GM12878 (cell line): ENCODE measurements around the gene MCEE. TPM values are rescaled to one million over a fixed set of nuclear protein-coding genes. Genes with fewer than 3 reads are reported as not detected.
A peak's percentile ranks its signal among the peaks of the same experiment; 100 is the strongest.

Source experiments
- BHLHE40 ChIP-seq, 2 experiments: fragments of 450-650 bp in 1 of 2; IDR thresholded peaks; 2 replicates each; pipeline ENCODE4 v1.6.1; 2011 to 2017; ENCODE audit warnings: low read depth in 2 of 2, borderline replicate concordance in 1 of 2, improper control_type of control experiment in 1 of 2, low read length in 1 of 2, mild to moderate bottlenecking in 1 of 2
- CHD4 ChIP-seq: fragments of 200-600 bp; sonication (generic); IDR thresholded peaks from 2 replicates; pipeline ENCODE4 v1.6.1; 2016; ENCODE audit warnings: mild to moderate bottlenecking
- ESRRA ChIP-seq: IDR thresholded peaks from 2 replicates; pipeline ENCODE4 v1.6.1; 2012; ENCODE audit warnings: mild to moderate bottlenecking, low read length, improper control_type of control experiment
- MTA2 ChIP-seq: fragments of 450-650 bp; IDR thresholded peaks from 2 replicates; pipeline ENCODE4 v1.6.1; 2016; ENCODE audit warnings: low read depth, mild to moderate bottlenecking, moderate library complexity
- NFYB ChIP-seq: IDR thresholded peaks from 2 replicates; pipeline ENCODE4 v1.6.1; 2011; ENCODE audit warnings: low read depth, mild to moderate bottlenecking, low read length, improper control_type of control experiment, moderate library complexity; ENCODE audit not compliant: insufficient read depth
- NR2F1 ChIP-seq: fragments of 450-650 bp; conservative IDR thresholded peaks from 2 replicates; pipeline ENCODE4 v1.6.1; 2017; ENCODE audit warnings: mild to moderate bottlenecking
- PAX5 ChIP-seq: IDR thresholded peaks from 2 replicates; pipeline ENCODE4 v1.6.1; 2011; ENCODE audit warnings: low read depth, low read length, borderline replicate concordance
- PAX8 ChIP-seq: fragments of 450-650 bp; IDR thresholded peaks from 2 replicates; pipeline ENCODE4 v1.6.1; 2017; ENCODE audit warnings: mild to moderate bottlenecking, moderate library complexity
- RELA ChIP-seq: fragments of 450-650 bp; IDR thresholded peaks from 2 replicates; pipeline ENCODE4 v1.8.0; 2014; ENCODE audit warnings: borderline replicate concordance; ENCODE audit not compliant: partially characterized antibody
- RUNX3 ChIP-seq: IDR thresholded peaks from 2 replicates; pipeline ENCODE4 v1.6.1; 2012; ENCODE audit warnings: low read length, inconsistent platforms
- SMAD5 ChIP-seq: IDR thresholded peaks from 2 replicates; pipeline ENCODE4 v1.6.1; 2016; ENCODE audit warnings: antibody characterized with exemption, low read depth
- SP1 ChIP-seq: IDR thresholded peaks from one replicate; pipeline ENCODE4 v1.6.1; 2011; ENCODE audit warnings: low read depth, low read length
- SPI1 ChIP-seq: IDR thresholded peaks from 2 replicates; pipeline ENCODE4 v1.6.1; 2011; ENCODE audit warnings: low read depth, mild to moderate bottlenecking, low read length, moderate library complexity, borderline replicate concordance; ENCODE audit not compliant: insufficient read depth
- SREBF1 ChIP-seq: IDR thresholded peaks from 2 replicates; pipeline ENCODE4 v1.6.1; 2012; ENCODE audit warnings: mild to moderate bottlenecking, low read length
- SRF ChIP-seq, 2 experiments: IDR thresholded peaks; 2 replicates each; pipeline ENCODE4 v1.6.1; 2011; ENCODE audit warnings: low read depth in 2 of 2, low read length in 2 of 2, mild to moderate bottlenecking in 1 of 2, moderate library complexity in 1 of 2
- WRNIP1 ChIP-seq: IDR thresholded peaks from 2 replicates; pipeline ENCODE4 v1.6.1; 2011; ENCODE audit warnings: low read depth, low read length, improper control_type of control experiment, borderline replicate concordance
- YBX1 ChIP-seq: fragments of 450-650 bp; IDR thresholded peaks from 2 replicates; pipeline ENCODE4 v1.6.1; 2016; ENCODE audit warnings: antibody characterized with exemption
- ZNF207 ChIP-seq: fragments of 450-650 bp; IDR thresholded peaks from 2 replicates; pipeline ENCODE4 v1.6.1; 2014; ENCODE audit warnings: antibody characterized with exemption, mild to moderate bottlenecking, borderline replicate concordance
- polyA plus RNA-seq, 11 experiments: library from polyadenylated mRNA; depleted of rRNA in 4 of 11; unstranded in 6 of 11; stranded (reverse) in 5 of 11; fragments of >200 nt; fragmentation: Nextera tagmentation in 4 of 11; fragmentation: Illumina TruSeq in 1 of 11; extraction: Ambion mirVana in 4 of 11; extraction: Trizol in 1 of 11; gene quantifications; 1 replicate in 1 of 11; 2 replicates in 10 of 11; pipeline versions ENCODE4 v1.2.1 to v1.2.3, GENCODE V29; 2011 to 2016; ENCODE audit warnings: inconsistent platforms in 2 of 11, missing spikeins in 2 of 11, low read depth in 1 of 11
- total RNA-seq, 4 experiments: library from RNA; depleted of rRNA in 3 of 4; stranded (reverse); fragments of >200 nt in 3 of 4; fragmentation: Illumina TruSeq in 1 of 4; extraction: Trizol in 1 of 4; gene quantifications; 2 replicates each; pipeline versions ENCODE4 v1.2.1 to v1.2.3, GENCODE V29; 2013 to 2021
- TF ChIP-seq, protein P1 (sequence below): IDR thresholded peaks from 2 replicates; pipeline ENCODE4 v1.6.1; 2012; ENCODE audit warnings: low read depth, low read length, improper control_type of control experiment
- TF ChIP-seq, protein P2 (sequence below): IDR thresholded peaks from 2 replicates; pipeline ENCODE4 v1.6.1; 2011; ENCODE audit warnings: borderline replicate concordance, low read depth, mild to moderate bottlenecking, moderate library complexity, mixed read lengths, low read length; ENCODE audit not compliant: insufficient read depth; ENCODE audit errors: extremely low read length
- TF ChIP-seq, protein P3 (sequence below): fragments of 450-650 bp; conservative IDR thresholded peaks from 2 replicates; pipeline ENCODE4 v1.6.1; 2017; ENCODE audit warnings: mild to moderate bottlenecking, moderate library complexity
- TF ChIP-seq, protein P4 (sequence below): fragments of 450-650 bp; IDR thresholded peaks from 2 replicates; pipeline ENCODE4 v1.6.1; 2018; ENCODE audit warnings: borderline replicate concordance, mild to moderate bottlenecking; ENCODE audit not compliant: partially characterized antibody

The MCEE gene
- total and polyA plus RNA-seq, 10 of the 15 experiments (the other 5 are each of a cell fraction or from before 2014, with no cell fraction given): 17.3 to 63.4 (median 20.9) TPM

DNA sequence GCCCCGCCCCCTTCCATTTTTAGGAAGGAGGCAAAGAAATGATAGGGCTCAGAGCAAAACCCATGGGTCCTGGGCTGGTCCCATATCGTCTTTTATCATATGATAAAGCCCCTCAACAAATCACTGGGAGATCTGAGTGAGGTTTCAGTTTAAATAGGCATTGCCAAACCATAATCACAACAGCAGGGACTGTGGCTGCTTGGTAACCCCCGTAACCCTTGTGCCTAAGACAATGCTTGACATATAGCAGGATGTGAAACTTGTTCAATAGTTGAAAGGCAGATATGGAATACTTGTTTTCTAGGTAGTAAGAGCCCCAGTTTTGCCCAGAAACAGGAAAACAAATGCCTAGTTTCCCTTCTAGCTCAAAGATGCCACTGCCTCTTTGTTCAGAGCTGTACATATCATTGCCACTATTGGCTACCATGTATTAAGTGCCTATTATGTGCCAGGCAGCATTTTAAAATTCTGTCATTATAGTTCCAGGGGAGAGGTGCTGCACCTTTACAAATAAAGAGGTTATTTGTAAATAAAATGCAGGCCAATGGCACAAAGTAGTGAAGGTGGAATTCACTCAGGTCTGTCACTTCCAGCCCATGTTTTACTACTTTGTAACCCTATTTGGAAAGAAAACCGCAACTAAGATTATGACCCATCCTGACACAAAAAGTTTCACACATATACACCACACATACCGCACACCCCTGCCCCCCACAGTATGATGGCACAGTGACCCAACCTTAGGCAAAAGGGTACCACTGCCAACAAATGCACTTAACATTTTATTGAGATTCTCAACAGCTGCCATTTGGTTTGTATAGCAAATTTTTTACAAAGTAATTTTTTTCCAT lies 47.4 kb downstream of the MCEE start (continued):
- no peak for TF ChIP-seq SREBF1
- TF ChIP-seq BHLHE40 (IDR thresholded peaks at IDR 0.05; ENCODE audit: borderline replicate concordance in 1 of 2, low read depth in 2 of 2, low read length in 1 of 2): peak in 1 of 2 experiments; percentile 61; a peak in 2 of 4 replicates
- no peak for TF ChIP-seq WRNIP1
- TF ChIP-seq SP1: no peak
- TF ChIP-seq, protein P1, sequence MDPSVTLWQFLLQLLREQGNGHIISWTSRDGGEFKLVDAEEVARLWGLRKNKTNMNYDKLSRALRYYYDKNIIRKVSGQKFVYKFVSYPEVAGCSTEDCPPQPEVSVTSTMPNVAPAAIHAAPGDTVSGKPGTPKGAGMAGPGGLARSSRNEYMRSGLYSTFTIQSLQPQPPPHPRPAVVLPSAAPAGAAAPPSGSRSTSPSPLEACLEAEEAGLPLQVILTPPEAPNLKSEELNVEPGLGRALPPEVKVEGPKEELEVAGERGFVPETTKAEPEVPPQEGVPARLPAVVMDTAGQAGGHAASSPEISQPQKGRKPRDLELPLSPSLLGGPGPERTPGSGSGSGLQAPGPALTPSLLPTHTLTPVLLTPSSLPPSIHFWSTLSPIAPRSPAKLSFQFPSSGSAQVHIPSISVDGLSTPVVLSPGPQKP: no peak
- 0 out of 2 replicates have a peak, but pooled peaks have one; percentile 47 for TF ChIP-seq SPI1
- TF ChIP-seq NFYB: no peak
- no peak for TF ChIP-seq ZNF207
- TF ChIP-seq MTA2: peak; percentile 87
- no peak for TF ChIP-seq PAX8
- TF ChIP-seq, protein P2, sequence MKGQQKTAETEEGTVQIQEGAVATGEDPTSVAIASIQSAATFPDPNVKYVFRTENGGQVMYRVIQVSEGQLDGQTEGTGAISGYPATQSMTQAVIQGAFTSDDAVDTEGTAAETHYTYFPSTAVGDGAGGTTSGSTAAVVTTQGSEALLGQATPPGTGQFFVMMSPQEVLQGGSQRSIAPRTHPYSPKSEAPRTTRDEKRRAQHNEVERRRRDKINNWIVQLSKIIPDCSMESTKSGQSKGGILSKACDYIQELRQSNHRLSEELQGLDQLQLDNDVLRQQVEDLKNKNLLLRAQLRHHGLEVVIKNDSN: no peak
- TF ChIP-seq, protein P3, sequence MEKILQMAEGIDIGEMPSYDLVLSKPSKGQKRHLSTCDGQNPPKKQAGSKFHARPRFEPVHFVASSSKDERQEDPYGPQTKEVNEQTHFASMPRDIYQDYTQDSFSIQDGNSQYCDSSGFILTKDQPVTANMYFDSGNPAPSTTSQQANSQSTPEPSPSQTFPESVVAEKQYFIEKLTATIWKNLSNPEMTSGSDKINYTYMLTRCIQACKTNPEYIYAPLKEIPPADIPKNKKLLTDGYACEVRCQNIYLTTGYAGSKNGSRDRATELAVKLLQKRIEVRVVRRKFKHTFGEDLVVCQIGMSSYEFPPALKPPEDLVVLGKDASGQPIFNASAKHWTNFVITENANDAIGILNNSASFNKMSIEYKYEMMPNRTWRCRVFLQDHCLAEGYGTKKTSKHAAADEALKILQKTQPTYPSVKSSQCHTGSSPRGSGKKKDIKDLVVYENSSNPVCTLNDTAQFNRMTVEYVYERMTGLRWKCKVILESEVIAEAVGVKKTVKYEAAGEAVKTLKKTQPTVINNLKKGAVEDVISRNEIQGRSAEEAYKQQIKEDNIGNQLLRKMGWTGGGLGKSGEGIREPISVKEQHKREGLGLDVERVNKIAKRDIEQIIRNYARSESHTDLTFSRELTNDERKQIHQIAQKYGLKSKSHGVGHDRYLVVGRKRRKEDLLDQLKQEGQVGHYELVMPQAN: no peak
- TF ChIP-seq, protein P4, sequence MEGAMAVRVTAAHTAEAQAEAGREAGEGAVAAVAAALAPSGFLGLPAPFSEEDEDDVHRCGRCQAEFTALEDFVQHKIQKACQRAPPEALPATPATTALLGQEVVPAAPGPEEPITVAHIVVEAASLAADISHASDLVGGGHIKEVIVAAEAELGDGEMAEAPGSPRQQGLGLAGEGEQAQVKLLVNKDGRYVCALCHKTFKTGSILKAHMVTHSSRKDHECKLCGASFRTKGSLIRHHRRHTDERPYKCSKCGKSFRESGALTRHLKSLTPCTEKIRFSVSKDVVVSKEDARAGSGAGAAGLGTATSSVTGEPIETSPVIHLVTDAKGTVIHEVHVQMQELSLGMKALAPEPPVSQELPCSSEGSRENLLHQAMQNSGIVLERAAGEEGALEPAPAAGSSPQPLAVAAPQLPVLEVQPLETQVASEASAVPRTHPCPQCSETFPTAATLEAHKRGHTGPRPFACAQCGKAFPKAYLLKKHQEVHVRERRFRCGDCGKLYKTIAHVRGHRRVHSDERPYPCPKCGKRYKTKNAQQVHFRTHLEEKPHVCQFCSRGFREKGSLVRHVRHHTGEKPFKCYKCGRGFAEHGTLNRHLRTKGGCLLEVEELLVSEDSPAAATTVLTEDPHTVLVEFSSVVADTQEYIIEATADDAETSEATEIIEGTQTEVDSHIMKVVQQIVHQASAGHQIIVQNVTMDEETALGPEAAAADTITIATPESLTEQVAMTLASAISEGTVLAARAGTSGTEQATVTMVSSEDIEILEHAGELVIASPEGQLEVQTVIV: no peak
- peak; percentile 98 for TF ChIP-seq RUNX3
- no peak for TF ChIP-seq RELA
- no peak for TF ChIP-seq YBX1
- TF ChIP-seq SMAD5: no peak
- TF ChIP-seq ESRRA: no peak
- TF ChIP-seq CHD4: no peak
- peak; percentile 74; the same call in 1 of the 2 replicates for TF ChIP-seq PAX5
- TF ChIP-seq SRF (IDR thresholded peaks at IDR 0.05; ENCODE audit: low read depth in 2 of 2, low read length in 2 of 2): no peak
- TF ChIP-seq NR2F1: peak; percentile 76
